ENCODE results near the gene ANTXR2. TPM values are rescaled to one million over a fixed set of nuclear protein-coding genes. Genes with fewer than 3 reads are reported as not detected.

Gene ANTXR2
- total and polyA plus RNA-seq, 2 of the 13 experiments (the other 11 are each of a cell fraction or from before 2014, with no cell fraction given), result 4.6 to 14.5 TPM

DNA sequence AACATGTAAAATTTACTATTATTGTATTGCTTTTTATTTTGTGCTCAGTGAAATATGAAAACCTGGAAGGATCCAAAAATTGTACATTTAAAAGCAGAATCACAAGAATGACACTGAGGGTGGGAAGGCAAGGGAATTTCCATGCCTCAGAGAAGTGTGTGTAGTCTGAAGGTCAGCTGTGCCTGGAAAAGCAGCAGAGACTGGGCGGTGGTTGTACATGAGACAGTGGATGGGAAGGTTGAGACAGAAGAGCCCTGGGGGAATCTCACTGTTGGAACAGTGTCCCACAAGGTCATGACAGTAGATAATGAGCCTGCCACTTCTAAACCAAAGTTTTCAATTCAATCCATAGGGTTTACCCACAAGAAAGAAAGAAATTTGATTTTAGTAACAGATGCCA, 17.1 kb upstream of the ANTXR2 start (continued):
- TF ChIP-seq, protein P1, sequence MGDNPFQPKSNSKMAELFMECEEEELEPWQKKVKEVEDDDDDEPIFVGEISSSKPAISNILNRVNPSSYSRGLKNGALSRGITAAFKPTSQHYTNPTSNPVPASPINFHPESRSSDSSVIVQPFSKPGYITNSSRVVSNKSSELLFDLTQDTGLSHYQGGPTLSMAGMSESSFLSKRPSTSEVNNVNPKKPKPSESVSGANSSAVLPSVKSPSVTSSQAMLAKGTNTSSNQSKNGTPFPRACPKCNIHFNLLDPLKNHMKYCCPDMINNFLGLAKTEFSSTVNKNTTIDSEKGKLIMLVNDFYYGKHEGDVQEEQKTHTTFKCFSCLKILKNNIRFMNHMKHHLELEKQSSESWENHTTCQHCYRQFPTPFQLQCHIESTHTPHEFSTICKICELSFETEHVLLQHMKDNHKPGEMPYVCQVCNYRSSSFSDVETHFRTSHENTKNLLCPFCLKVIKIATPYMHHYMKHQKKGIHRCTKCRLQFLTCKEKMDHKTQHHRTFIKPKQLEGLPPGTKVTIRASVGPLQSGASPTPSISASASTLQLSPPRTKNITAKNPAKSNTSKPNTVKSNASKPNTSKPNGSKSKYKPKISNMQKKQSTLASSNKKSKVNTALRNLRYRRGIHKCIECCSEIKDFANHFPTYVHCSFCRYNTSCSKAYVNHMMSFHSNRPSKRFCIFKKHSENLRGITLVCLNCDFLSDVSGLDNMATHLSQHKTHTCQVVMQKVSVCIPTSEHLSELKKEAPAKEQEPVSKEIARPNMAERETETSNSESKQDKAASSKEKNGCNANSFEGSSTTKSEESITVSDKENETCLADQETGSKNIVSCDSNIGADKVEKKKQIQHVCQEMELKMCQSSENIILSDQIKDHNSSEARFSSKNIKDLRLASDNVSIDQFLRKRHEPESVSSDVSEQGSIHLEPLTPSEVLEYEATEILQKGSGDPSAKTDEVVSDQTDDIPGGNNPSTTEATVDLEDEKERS (CRISPR knock-in tag; IDR thresholded peaks at IDR 0.05), result no peak
- TF ChIP-seq ZNF230 (CRISPR knock-in tag; IDR thresholded peaks at IDR 0.05) (no peak), YY1 (IDR thresholded peaks at IDR 0.05; ENCODE audit: insufficient read depth, insufficient replicate concordance, low read depth, low read length) (no peak), ZNF260 (CRISPR knock-in tag; IDR thresholded peaks at IDR 0.05; ENCODE audit: borderline replicate concordance, low read depth) (no peak), EZH2 (conservative IDR thresholded peaks at IDR 0.05; ENCODE audit: low read depth, low read length) (no peak), RXRB (CRISPR knock-in tag; IDR thresholded peaks at IDR 0.05; ENCODE audit: borderline replicate concordance) (no peak), ZNF780A (CRISPR knock-in tag; IDR thresholded peaks at IDR 0.05) (no peak), SOX5 (CRISPR knock-in tag; IDR thresholded peaks at IDR 0.05; ENCODE audit: borderline replicate concordance) (no peak)
- TF ChIP-seq, protein P2, sequence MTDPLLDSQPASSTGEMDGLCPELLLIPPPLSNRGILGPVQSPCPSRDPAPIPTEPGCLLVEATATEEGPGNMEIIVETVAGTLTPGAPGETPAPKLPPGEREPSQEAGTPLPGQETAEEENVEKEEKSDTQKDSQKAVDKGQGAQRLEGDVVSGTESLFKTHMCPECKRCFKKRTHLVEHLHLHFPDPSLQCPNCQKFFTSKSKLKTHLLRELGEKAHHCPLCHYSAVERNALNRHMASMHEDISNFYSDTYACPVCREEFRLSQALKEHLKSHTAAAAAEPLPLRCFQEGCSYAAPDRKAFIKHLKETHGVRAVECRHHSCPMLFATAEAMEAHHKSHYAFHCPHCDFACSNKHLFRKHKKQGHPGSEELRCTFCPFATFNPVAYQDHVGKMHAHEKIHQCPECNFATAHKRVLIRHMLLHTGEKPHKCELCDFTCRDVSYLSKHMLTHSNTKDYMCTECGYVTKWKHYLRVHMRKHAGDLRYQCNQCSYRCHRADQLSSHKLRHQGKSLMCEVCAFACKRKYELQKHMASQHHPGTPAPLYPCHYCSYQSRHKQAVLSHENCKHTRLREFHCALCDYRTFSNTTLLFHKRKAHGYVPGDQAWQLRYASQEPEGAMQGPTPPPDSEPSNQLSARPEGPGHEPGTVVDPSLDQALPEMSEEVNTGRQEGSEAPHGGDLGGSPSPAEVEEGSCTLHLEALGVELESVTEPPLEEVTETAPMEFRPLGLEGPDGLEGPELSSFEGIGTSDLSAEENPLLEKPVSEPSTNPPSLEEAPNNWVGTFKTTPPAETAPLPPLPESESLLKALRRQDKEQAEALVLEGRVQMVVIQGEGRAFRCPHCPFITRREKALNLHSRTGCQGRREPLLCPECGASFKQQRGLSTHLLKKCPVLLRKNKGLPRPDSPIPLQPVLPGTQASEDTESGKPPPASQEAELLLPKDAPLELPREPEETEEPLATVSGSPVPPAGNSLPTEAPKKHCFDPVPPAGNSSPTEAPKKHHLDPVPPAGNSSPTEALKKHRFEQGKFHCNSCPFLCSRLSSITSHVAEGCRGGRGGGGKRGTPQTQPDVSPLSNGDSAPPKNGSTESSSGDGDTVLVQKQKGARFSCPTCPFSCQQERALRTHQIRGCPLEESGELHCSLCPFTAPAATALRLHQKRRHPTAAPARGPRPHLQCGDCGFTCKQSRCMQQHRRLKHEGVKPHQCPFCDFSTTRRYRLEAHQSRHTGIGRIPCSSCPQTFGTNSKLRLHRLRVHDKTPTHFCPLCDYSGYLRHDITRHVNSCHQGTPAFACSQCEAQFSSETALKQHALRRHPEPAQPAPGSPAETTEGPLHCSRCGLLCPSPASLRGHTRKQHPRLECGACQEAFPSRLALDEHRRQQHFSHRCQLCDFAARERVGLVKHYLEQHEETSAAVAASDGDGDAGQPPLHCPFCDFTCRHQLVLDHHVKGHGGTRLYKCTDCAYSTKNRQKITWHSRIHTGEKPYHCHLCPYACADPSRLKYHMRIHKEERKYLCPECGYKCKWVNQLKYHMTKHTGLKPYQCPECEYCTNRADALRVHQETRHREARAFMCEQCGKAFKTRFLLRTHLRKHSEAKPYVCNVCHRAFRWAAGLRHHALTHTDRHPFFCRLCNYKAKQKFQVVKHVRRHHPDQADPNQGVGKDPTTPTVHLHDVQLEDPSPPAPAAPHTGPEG (CRISPR knock-in tag; IDR thresholded peaks at IDR 0.05), result no peak

All from HepG2 (cell line).